ENCODE data around the gene SUPT3H.
A peak's percentile ranks its signal among the peaks of the same experiment; 100 is the strongest.
"Not testable (repeated sequence)": the region's sequence is repeated elsewhere in the genome, so short reads cannot be mapped to it uniquely, and the experiment has no call there.

The SUPT3H gene

GRCh38 chr6:44935693-44936300, 441.9 kb downstream of the SUPT3H start:
- no peak for DNase-seq

- DNase-seq: no peak
Observed at GRCh38 chr6:44933108-44933507, 444.6 kb downstream of the SUPT3H start.

DNA sequence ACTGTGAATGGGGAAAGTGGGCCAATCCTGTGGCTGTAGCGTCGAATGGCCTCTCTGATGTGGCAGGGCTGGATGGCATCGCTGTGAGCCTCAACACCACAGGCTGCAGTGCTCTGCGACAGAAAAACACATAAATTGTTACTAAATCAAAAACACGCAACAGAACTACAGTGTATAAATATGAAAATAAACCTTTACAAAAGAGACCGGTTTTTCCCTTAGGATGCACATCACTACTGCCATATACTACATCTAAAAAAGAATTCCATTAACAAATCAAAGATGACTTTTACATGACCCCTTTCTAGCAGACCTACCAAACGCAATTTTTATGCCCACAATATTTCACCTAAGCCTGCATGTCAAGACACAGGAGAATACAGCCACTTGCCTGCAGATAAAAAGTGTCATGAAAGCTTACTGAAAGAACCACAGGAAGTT, 445.1 kb downstream of the SUPT3H start:
- DNase-seq: peak; percentile 61

DNA sequence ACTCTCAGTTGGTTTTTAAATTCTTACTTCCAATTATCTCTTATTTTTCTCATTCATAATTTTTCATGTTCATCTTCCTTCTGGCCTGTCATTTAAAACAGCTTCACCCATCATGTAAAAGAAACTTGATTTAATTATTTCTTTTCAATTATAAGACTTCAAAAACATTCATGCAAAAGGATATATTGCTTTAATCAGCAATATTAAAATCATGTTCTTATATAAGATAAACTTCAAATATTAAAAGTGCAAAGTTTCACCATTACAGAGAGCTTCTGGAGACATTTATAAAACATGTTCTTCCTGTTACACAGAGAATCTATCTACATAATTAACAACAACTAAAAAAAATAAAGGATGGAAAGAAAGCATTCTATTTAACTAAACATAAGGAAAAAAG, 446.3 kb downstream of the SUPT3H start:
- DNase-seq: no peak

- DNase-seq: no peak
Observed at GRCh38 chr6:44926556-44926955, 451.2 kb downstream of the SUPT3H start.

DNA sequence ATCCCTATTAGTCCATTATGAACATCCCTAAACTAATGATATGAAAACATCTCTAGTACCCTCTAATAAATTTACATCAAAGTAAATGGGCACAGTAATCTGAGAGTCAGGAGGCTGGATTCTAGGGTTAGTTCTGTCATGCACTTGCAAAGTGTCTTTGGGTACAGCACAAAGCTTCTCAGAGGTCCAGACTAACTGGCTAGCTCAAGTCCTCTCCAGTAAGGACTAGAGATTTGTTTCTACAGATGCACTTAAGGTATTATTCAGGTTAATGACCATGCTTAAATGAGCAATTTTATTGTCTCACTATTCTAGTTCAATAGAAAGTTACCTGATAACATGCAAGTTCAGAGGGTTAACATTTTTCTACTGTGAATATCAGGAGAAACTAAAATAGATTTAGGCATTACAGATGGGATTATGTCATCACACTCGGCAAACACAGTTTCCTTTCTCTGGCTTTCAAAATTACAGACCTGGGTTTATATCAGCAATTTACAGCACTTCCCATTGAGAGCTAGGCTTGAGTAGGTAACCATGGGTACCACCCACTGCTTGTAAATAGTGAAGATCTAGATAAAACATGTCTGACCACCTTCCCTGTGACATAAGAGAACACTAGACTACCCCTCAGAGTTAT, 452.5 kb downstream of the SUPT3H start:
- DNase-seq: no peak

DNA sequence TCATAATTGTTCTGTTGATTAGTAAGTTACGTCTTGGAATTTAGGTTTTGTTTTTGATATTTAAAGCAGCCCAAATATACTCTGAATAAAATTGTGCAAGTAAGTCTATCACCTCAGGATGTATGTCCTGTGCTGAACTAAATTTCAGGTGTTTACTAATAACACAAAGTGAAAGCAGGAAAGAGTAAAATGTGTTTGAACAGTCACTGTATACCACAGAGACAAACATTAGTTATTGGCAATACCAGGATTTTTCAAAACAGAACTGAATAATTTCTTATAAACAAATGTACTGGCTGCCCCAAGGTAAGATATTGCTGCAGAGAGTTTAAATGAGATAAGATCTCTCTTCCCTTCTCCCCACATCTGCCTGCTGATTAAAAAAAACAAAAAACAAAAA, 454.3 kb downstream of the SUPT3H start:
- no peak for DNase-seq

DNA sequence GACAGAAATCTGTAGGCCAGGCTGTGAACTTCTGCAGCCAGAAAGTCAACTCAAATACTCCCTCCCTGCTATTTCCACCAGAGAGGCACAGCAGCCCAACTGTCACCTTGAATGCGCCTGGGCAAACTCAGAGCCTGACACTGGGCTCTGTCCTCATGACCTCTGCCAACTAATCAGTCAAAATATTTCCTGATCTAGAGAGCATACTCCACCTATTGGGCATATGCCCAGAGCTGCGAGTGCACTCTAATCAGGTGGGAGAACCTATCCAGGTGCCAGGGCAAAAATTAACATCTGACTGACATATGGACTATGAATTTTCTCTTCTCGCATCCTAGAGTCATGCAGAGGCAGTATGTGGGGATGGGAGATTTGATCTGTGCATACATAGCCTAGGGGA, 455.9 kb downstream of the SUPT3H start:
- no peak for DNase-seq

DNA sequence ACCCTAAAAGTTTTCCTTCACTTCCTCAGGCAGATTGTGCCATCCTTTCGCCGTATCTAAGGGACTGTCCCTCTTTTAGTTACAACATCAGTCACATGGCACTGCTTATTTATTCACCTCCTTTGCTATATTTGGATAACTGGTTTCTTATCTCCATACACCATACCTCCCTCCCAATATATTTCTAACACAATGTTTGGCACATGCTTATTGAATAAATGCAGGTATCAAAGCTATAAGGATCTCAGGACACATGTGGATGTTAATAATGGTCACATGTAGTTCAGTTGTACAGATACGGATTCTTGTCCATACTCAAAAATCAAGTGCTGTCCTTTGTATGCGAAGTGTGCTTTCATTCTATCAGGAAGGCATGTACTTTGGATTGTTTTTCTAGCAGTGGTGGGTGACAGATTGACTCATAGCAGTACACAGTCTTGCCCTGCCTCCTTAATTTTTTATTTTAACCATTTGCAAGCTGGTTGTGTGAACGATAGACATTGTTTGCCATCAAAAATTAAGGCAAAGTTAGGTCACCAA, 456.7 kb downstream of the SUPT3H start:
- no peak for DNase-seq

DNA sequence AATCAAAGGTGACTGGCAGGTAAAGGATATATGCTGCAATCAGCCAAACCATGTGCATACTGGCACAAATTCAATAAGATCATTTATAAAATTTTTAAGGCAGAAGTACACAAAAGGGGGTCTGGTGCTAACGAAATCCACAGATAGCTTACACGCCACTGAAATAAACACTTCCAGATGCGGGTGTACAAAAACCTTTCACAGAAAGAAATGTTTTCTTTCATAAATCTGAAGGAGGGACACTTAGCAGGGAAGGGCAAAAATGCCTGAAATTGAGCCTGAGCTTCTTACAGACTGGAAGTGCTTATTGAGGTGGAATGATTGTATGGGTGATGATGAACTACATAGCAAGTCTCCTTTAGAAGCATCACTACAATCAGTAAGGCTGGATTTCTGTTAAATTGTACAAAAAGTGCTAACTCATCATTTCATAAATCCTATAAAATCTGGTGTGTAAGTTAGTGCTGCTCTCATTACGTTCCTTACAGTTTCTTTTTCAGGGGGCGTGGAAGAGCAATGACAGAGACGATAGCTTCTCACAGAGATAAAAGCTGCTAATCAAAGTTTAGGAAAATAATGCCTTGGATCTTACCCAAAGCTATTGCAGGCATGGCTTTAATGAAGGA, 458.9 kb downstream of the SUPT3H start:
- no peak for DNase-seq

GRCh38 chr6:44917430-44917829, 460.3 kb downstream of the SUPT3H start:
- no peak for DNase-seq

DNA sequence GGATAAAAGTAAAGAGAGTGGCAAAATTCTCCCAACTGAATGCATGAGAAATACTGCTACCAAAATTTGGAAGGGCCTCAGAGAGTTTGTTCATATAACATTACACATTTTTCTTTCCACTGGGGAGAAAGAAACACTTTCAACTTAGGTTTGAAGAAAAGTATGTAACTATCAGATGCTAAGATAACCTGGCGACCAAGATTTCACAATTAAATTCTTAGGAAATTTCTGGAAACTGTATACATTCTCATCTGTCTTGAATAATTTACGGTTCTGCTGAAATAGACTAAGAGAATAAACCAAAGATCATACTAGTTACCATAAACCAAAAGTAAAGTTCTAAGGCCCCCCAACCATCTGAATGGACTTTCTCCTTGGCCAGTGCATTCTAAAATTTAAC, 462.6 kb downstream of the SUPT3H start:
- DNase-seq: no peak

GRCh38 chr6:44914141-44914540, 463.6 kb downstream of the SUPT3H start:
- no peak for DNase-seq

DNA sequence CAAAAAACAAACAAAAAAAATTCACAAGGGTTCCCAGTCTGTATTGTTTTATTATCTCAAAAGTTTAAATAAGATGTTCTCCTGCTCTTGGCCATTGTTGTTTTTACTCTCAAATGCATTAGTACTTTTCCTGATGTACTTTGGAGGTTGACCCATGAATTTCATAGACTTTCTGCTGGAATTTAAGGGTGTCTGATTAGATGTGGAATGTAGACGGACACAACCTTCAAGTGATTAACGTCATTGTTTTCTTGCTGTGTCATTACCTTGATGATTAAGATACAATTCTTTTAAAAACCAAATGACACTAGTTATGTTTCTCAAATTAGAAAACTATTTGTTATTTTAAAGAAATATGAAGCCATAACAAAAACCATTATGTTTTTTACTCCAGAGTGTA, 471.0 kb downstream of the SUPT3H start:
- no peak for DNase-seq

- not testable (repeated sequence) for DNase-seq
Observed at GRCh38 chr6:44900358-44900757, 477.4 kb downstream of the SUPT3H start.

GRCh38 chr6:44898296-44898930, 479.3 kb downstream of the SUPT3H start:
- DNase-seq: no peak

GRCh38 chr6:44897316-44897715, 480.4 kb downstream of the SUPT3H start:
- no peak for DNase-seq

- no peak for DNase-seq
Observed at GRCh38 chr6:44896701-44897100, 481.0 kb downstream of the SUPT3H start.

GRCh38 chr6:44892579-44892978, 485.2 kb downstream of the SUPT3H start:
- DNase-seq: no peak

DNA sequence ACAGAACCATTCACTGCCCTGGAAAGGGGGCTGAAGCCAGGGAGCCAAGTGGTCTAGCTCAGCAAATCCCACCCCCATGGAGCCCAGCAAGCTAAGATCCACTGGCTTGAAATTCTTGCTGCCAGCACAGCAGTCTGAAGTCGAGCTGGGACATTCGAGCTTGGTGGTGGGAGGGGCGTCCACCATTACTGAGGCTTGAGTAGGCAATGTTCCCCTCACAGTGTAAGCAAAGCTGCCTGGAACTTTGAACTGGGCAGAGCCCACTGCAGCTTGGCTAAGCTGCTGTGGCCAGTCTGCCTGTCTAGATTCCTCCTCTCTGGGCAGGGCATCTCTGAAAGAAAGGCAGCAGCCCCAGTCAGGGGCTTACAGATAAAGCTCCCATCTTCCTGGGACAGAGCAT, 498.7 kb downstream of the SUPT3H start:
- not testable (repeated sequence) for DNase-seq

GRCh38 chr6:44876638-44877037, 501.1 kb downstream of the SUPT3H start:
- DNase-seq: not testable (repeated sequence)

GRCh38 chr6:44869321-44869897, 508.3 kb downstream of the SUPT3H start:
- DNase-seq: no peak

GRCh38 chr6:44868910-44869309, 508.8 kb downstream of the SUPT3H start:
- no peak for DNase-seq
